PC-3 (cell line): ENCODE measurements around the gene ZMAT3. TPM values are rescaled to one million over a fixed set of nuclear protein-coding genes. Genes with fewer than 3 reads are reported as not detected.
A peak's percentile ranks its signal among the peaks of the same experiment; 100 is the strongest.
"Not testable (repeated sequence)": the region's sequence is repeated elsewhere in the genome, so short reads cannot be mapped to it uniquely, and the experiment has no call there.

Experiments used
- ATAC-seq: fragments of 200-7000 bp; cut with Tn5 transposase; 2 replicates; pipeline ENCODE4 v1.9.1; 2020; ENCODE audit warnings: mild to moderate bottlenecking, moderate library complexity
- Bru-seq: library from RNA; stranded (reverse); fragments of 400-500 nt; gene quantifications from one replicate; lab custom pipeline; 2021; lab: Mats Ljungman, UMichigan
- BruChase-seq, 2 experiments: library from RNA; stranded (reverse); fragments of 400-500 nt; gene quantifications; one replicate each; lab custom pipeline; 2021; lab: Mats Ljungman, UMichigan
- BruUV-seq: library from RNA; stranded (reverse); fragments of 400-500 nt; replicated peaks from 2 replicates; lab custom pipeline; 2021; lab: Mats Ljungman, UMichigan
- CTCF ChIA-PET: fragments of 300-600 bp; sonication (Branson Sonifier 250); formaldehyde crosslinking; loops from one replicate; lab custom pipeline; 2022; ENCODE audit warnings: antibody characterized with exemption; lab: Charles Lee
- POLR2A ChIA-PET: fragments of 300-600 bp; sonication (Branson Sonifier 250); formaldehyde crosslinking; loops from one replicate; lab custom pipeline; 2022; ENCODE audit warnings: antibody characterized with exemption; ENCODE audit not compliant: unreplicated experiment; lab: Charles Lee
- DNase-seq: peaks from one replicate; pipeline ENCODE4 v3.0.0-alpha.2; 2015
- H2AFZ ChIP-seq: fragments of 300-600 bp; sonication (generic); 2 replicates; pipeline ENCODE4 v1.6.0; 2016; ENCODE audit warnings: antibody characterized with exemption, low read length
- H3F3A ChIP-seq: fragments of 300-600 bp; sonication (generic); one replicate; pipeline ENCODE4 v1.6.0; 2017; ENCODE audit warnings: antibody characterized with exemption, low read length, control low read depth, mild to moderate bottlenecking; ENCODE audit not compliant: unreplicated experiment
- H3K27ac ChIP-seq: fragments of 300-600 bp; sonication (generic); 2 replicates; pipeline ENCODE4 v1.5.1; 2016; ENCODE audit warnings: mild to moderate bottlenecking, low read length
- H3K27me3 ChIP-seq: fragments of 300-600 bp; sonication (generic); 2 replicates; pipeline ENCODE4 v1.6.1; 2016; ENCODE audit warnings: low read length, mixed read lengths
- H3K36me3 ChIP-seq: fragments of 300-600 bp; sonication (generic); 2 replicates; pipeline ENCODE4 v1.6.1; 2016; ENCODE audit warnings: low read depth, mixed run types, low read length, mixed read lengths
- H3K4me1 ChIP-seq: fragments of 300-600 bp; sonication (generic); 2 replicates; pipeline ENCODE4 v1.5.1; 2016; ENCODE audit warnings: low read length; ENCODE audit not compliant: insufficient read depth
- H3K4me2 ChIP-seq: fragments of 300-600 bp; sonication (generic); 2 replicates; pipeline ENCODE4 v1.6.0; 2016; ENCODE audit warnings: low read length
- H3K4me3 ChIP-seq: fragments of 300-600 bp; sonication (generic); 2 replicates; pipeline ENCODE4 v1.5.1; 2016; ENCODE audit warnings: mild to moderate bottlenecking, low read length, mixed read lengths
- H3K79me2 ChIP-seq: fragments of 300-600 bp; sonication (generic); 2 replicates; pipeline ENCODE4 v1.6.1; 2017; ENCODE audit warnings: low read length, mixed read lengths
- H3K9ac ChIP-seq: fragments of 300-600 bp; sonication (generic); 2 replicates; pipeline ENCODE4 v1.6.0; 2016; ENCODE audit warnings: mild to moderate bottlenecking, low read length
- H3K9me2 ChIP-seq: fragments of 300-600 bp; sonication (generic); replicated peaks from 2 replicates; pipeline ENCODE4 v1.6.1; 2016; ENCODE audit warnings: mixed run types, low read length, mixed read lengths
- H3K9me3 ChIP-seq: fragments of 300-600 bp; sonication (generic); 2 replicates; pipeline ENCODE4 v1.6.1; 2016; ENCODE audit warnings: low read length, mixed read lengths
- H4K20me1 ChIP-seq: fragments of 300-600 bp; sonication (generic); 2 replicates; pipeline ENCODE4 v1.6.1; 2016; ENCODE audit warnings: low read length, mixed read lengths
- EZH2 ChIP-seq: fragments of 300-600 bp; sonication (generic); IDR thresholded peaks from one replicate; pipeline ENCODE4 v1.6.1; 2017; ENCODE audit warnings: antibody characterized with exemption, mild to moderate bottlenecking, low read length; ENCODE audit not compliant: unreplicated experiment
- EZH2phosphoT487 ChIP-seq: fragments of 300-600 bp; sonication (generic); IDR thresholded peaks from 2 replicates; pipeline ENCODE4 v1.6.1; 2018; ENCODE audit warnings: mild to moderate bottlenecking, antibody characterized with exemption, low read length, borderline replicate concordance
- intact Hi-C: fragments of 100-400 bp; cut with micrococcal nuclease; formaldehyde crosslinking; loops from 2 replicates; pipeline ENCODE4 v1.9.0; 2023
- long read RNA-seq: library from polyadenylated mRNA; unstranded; transcript quantifications from one replicate; pipeline ENCODE4 v2.0.0, GENCODE V29; 2021; ENCODE audit not compliant: unreplicated experiment
- total RNA-seq: library from RNA; depleted of rRNA; stranded (reverse); fragments of >200 nt; gene quantifications from 2 replicates; pipeline ENCODE4 v1.2.3, GENCODE V29; 2014; rRNA removed
- TF ChIP-seq, protein P1 (sequence below): fragments of 300-600 bp; sonication (generic); conservative IDR thresholded peaks from 2 replicates; pipeline ENCODE4 v1.5.1; 2017; ENCODE audit warnings: antibody characterized with exemption, low read depth, mild to moderate bottlenecking, low read length

The ZMAT3 gene, protein sequence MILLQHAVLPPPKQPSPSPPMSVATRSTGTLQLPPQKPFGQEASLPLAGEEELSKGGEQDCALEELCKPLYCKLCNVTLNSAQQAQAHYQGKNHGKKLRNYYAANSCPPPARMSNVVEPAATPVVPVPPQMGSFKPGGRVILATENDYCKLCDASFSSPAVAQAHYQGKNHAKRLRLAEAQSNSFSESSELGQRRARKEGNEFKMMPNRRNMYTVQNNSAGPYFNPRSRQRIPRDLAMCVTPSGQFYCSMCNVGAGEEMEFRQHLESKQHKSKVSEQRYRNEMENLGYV
- total RNA-seq = 2.0 and 2.9 TPM in 2 replicates
- Bru-seq, nascent RNA = percentile 58 among the genes with signal in this experiment
- percentile 73 among the genes with signal in this experiment for BruChase-seq, experiment 1, labeled RNA remaining after a 6-hour chase
- percentile 63 among the genes with signal in this experiment for BruChase-seq, experiment 2, labeled RNA remaining after a 2-hour chase
- long read RNA-seq, full-length matches to known transcripts = 4 of 22 reads
- long read RNA-seq, partial matches to known transcripts = 3 of 22 reads
- long read RNA-seq, other reads (novel, unspliced or antisense) = 15 of 22 reads

- Histone ChIP-seq H2AFZ (peak within 1 kb of the TSS; percentile 99), H3K9me2 (no peaks in the 10 kb centered on the region), H3K9me3 (no peaks in the 10 kb centered on the region), H3K79me2 (peaks cover 15% of the 10 kb centered on the region), H3K4me3 (peak within 1 kb of the TSS; percentile 82), H3K27me3 (no peaks in the 10 kb centered on the region), H3K4me1 (peaks cover 9% of the 10 kb centered on the region), H3K9ac (peak within 1 kb of the TSS; percentile 75), H3K4me2 (peak within 1 kb of the TSS; percentile 89), H3K27ac (peak within 1 kb of the TSS; percentile 27), H3F3A (no peaks in the 10 kb centered on the region), H4K20me1 (no peaks in the 10 kb centered on the region), H3K36me3 (no peaks in the 10 kb centered on the region)
- ATAC-seq = peak; percentile 91
- DNase-seq = peak; percentile 83
- TF ChIP-seq EZH2phosphoT487 (no peak), EZH2 (no peak)
- TF ChIP-seq, protein P1, sequence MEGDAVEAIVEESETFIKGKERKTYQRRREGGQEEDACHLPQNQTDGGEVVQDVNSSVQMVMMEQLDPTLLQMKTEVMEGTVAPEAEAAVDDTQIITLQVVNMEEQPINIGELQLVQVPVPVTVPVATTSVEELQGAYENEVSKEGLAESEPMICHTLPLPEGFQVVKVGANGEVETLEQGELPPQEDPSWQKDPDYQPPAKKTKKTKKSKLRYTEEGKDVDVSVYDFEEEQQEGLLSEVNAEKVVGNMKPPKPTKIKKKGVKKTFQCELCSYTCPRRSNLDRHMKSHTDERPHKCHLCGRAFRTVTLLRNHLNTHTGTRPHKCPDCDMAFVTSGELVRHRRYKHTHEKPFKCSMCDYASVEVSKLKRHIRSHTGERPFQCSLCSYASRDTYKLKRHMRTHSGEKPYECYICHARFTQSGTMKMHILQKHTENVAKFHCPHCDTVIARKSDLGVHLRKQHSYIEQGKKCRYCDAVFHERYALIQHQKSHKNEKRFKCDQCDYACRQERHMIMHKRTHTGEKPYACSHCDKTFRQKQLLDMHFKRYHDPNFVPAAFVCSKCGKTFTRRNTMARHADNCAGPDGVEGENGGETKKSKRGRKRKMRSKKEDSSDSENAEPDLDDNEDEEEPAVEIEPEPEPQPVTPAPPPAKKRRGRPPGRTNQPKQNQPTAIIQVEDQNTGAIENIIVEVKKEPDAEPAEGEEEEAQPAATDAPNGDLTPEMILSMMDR = no peak
- ChIA-PET CTCF (no interaction called here), POLR2A (interaction anchor here (0.7 kb wide), 1 partner anchor 1085 kb away, joined by 3 read pairs; no protein-coding TSS in a partner anchor)
- intact Hi-C loops = loop anchor here (2.0 to 5.0 kb wide), 2 partner anchors 36 to 57 kb away; no protein-coding TSS in a partner anchor
- BruUV-seq = no TSS peak
Measured at GRCh38 chr3:179071323-179072099, at the start of gene ZMAT3. ZMAT3 (minus strand) TSS chr3:179071809; CDS start chr3:179067752, 4,057 bp downstream.

DNA sequence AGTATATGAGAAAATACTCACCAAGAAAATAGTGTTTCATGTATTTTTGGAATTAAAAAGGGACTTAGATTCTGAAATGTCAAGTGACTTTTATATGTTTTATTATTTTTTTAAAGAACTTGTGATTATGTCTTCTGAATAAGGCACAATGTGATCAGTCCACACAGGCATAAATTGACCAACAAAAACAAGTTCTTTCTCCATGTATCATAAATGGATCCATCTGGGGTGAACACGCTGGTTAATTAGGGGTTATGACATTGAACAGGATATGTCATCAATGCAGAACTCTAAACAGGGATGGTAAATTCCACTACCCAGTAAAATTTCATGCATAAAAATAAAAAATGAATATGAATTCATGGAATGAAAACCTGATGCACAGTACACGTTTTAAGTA, 45.2 kb upstream of the ZMAT3 start:
- Histone ChIP-seq H3K4me3 (no peak overlapping the region), H3K4me2 (no peak overlapping the region), H3K9ac (no peak overlapping the region), H3K79me2 (no peaks in the 10 kb centered on the region), H3K9me2 (no peaks in the 10 kb centered on the region), H3K36me3 (no peaks in the 10 kb centered on the region), H3K27me3 (no peaks in the 10 kb centered on the region), H4K20me1 (no peaks in the 10 kb centered on the region), H2AFZ (no peak overlapping the region), H3K9me3 (no peaks in the 10 kb centered on the region), H3K27ac (no peak overlapping the region), H3F3A (no peaks in the 10 kb centered on the region), H3K4me1 (peaks cover 11% of the 10 kb centered on the region)
- TF ChIP-seq EZH2phosphoT487 (no peak), EZH2 (no peak)
- TF ChIP-seq, protein P1 = no peak
- ChIA-PET CTCF (no interaction called here), POLR2A (no interaction called here)
- intact Hi-C loops = no loop called here
- ATAC-seq (no peak), DNase-seq (no peak)
- no TSS peak for BruUV-seq

DNA sequence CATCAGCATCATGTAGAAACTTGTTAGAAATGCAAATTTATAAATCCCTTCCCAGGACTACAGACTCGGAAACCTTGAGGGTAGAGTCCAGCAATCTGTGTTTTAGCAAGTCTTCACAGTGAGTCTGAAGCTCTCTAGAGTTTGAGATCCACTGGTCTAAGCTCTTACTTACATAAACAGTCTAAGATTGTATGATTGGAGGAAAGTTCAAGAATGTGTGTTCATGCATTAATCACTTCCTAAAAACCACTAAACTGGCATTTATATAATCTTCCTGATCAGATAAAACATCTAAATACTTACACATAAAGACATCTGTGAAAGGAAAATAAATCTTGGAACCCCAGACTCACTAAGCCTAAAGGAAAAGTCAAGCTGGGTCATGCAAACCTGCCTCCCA, 43.8 kb upstream of the ZMAT3 start:
- H3K9me3 ChIP-seq, BruUV-seq, H3K4me3 ChIP-seq, H3K27me3 ChIP-seq, H3K27ac ChIP-seq, H3K36me3 ChIP-seq, POLR2A ChIA-PET, H3K9ac ChIP-seq, H3K79me2 ChIP-seq, intact Hi-C loops, H2AFZ ChIP-seq, H3K9me2 ChIP-seq, H3F3A ChIP-seq, H4K20me1 ChIP-seq: not testable (repeated sequence)
- peak; percentile 98 for ATAC-seq
- peak; percentile 74 for DNase-seq
- H3K4me2 ChIP-seq = peak overlapping the region; percentile 32
- peaks cover 11% of the 10 kb centered on the region for H3K4me1 ChIP-seq
- CTCF ChIA-PET = interaction anchor here (0.5 to 0.6 kb wide), 2 partner anchors 106 to 206 kb away, joined by 3 to 7 read pairs; no protein-coding TSS in a partner anchor
